Measurements from ENCODE around the gene OR8B12. TPM values are rescaled to one million over a fixed set of nuclear protein-coding genes. Genes with fewer than 3 reads are reported as not detected.
A peak's percentile ranks its signal among the peaks of the same experiment; 100 is the strongest.

OR8B12 gene
- not detected for total RNA-seq

- in situ Hi-C loops (cut with MboI; ENCODE audit: low pct_ligation_motif_present in 1 of 4, low pct_unique_long_range_greater_than_20kb in 1 of 4, low sequenced_read_pairs in 3 of 4) (no loop called here), intact Hi-C loops (cut with DNase I; ENCODE audit: low total_unique reads) (no loop called here)
- H3K4me3 ChIP-seq: no peak within 1 kb of the TSS
- DNase-seq: no peak
- H3K27ac ChIP-seq: no peak within 1 kb of the TSS
- WGBS, 2 donors (ENCODE audit: low coverage in 1 of 2): 81 to 100% methylated on average over 1 to 5 of the region's 5 CpGs
- no peaks in the 10 kb centered on the region for H3K9me3 ChIP-seq
- H3K36me3 ChIP-seq: no peaks in the 10 kb centered on the region
- no peaks in the 10 kb centered on the region for H3K4me1 ChIP-seq
- TF ChIP-seq EP300 (IDR thresholded peaks at IDR 0.05; ENCODE audit: low read depth): no peak
- TF ChIP-seq POLR2A (IDR thresholded peaks at IDR 0.05): no peak
- TF ChIP-seq, protein P1, sequence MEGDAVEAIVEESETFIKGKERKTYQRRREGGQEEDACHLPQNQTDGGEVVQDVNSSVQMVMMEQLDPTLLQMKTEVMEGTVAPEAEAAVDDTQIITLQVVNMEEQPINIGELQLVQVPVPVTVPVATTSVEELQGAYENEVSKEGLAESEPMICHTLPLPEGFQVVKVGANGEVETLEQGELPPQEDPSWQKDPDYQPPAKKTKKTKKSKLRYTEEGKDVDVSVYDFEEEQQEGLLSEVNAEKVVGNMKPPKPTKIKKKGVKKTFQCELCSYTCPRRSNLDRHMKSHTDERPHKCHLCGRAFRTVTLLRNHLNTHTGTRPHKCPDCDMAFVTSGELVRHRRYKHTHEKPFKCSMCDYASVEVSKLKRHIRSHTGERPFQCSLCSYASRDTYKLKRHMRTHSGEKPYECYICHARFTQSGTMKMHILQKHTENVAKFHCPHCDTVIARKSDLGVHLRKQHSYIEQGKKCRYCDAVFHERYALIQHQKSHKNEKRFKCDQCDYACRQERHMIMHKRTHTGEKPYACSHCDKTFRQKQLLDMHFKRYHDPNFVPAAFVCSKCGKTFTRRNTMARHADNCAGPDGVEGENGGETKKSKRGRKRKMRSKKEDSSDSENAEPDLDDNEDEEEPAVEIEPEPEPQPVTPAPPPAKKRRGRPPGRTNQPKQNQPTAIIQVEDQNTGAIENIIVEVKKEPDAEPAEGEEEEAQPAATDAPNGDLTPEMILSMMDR (IDR thresholded peaks at IDR 0.05): no peak
- no peak for TF ChIP-seq POLR2AphosphoS5 (IDR thresholded peaks at IDR 0.05)
- H3K27me3 ChIP-seq: no peaks in the 10 kb centered on the region
Measured at GRCh38 chr11:124543554-124543953, at the start of gene OR8B12. Gene OR8B12 (minus strand): TSS chr11:124543654. CDS start chr11:124543654, 0 bp downstream.

GRCh38 chr11:124592627-124593026 is 49.2 kb upstream of the OR8B12 start:
- no peaks in the 10 kb centered on the region for H3K9me3 ChIP-seq
- in situ Hi-C loops (cut with MboI; ENCODE audit: low pct_ligation_motif_present in 1 of 4, low pct_unique_long_range_greater_than_20kb in 1 of 4, low sequenced_read_pairs in 3 of 4) (loop anchor here in 3 of 4 donors (25.0 kb wide), 1 partner anchor 530 kb away; no protein-coding TSS in a partner anchor), intact Hi-C loops (cut with DNase I; ENCODE audit: low total_unique reads) (no loop called here)
- H3K27me3 ChIP-seq: peaks cover 43% of the 10 kb centered on the region
- 57 to 73% methylated on average over 3 to 6 of the region's 6 CpGs for WGBS, 2 donors (ENCODE audit: low coverage in 1 of 2)
- no peak for DNase-seq
- H3K4me3 ChIP-seq: no peak overlapping the region
- TF ChIP-seq POLR2A (IDR thresholded peaks at IDR 0.05) (no peak), POLR2AphosphoS5 (IDR thresholded peaks at IDR 0.05) (no peak), EP300 (IDR thresholded peaks at IDR 0.05; ENCODE audit: low read depth) (no peak)
- TF ChIP-seq, protein P1 (IDR thresholded peaks at IDR 0.05): no peak
- H3K36me3 ChIP-seq: no peaks in the 10 kb centered on the region
- no peak overlapping the region for H3K27ac ChIP-seq
- H3K4me1 ChIP-seq: no peaks in the 10 kb centered on the region

GRCh38 chr11:124591430-124591829 is 48.0 kb upstream of the OR8B12 start:
- H3K4me1 ChIP-seq: no peaks in the 10 kb centered on the region
- no peaks in the 10 kb centered on the region for H3K9me3 ChIP-seq
- 60 to 79% methylated on average over 1 to 2 of the region's 2 CpGs for WGBS, 2 donors (ENCODE audit: low coverage in 1 of 2)
- H3K27me3 ChIP-seq: peaks cover 50% of the 10 kb centered on the region
- intact Hi-C loops (cut with DNase I; ENCODE audit: low total_unique reads): no loop called here
- no peak for TF ChIP-seq POLR2A (IDR thresholded peaks at IDR 0.05)
- no peak for TF ChIP-seq POLR2AphosphoS5 (IDR thresholded peaks at IDR 0.05)
- no peak for TF ChIP-seq EP300 (IDR thresholded peaks at IDR 0.05; ENCODE audit: low read depth)
- TF ChIP-seq, protein P1 (IDR thresholded peaks at IDR 0.05): no peak
- DNase-seq: no peak
- H3K36me3 ChIP-seq: no peaks in the 10 kb centered on the region
- H3K4me3 ChIP-seq: no peak overlapping the region
- in situ Hi-C loops (cut with MboI; ENCODE audit: low pct_ligation_motif_present in 1 of 4, low pct_unique_long_range_greater_than_20kb in 1 of 4, low sequenced_read_pairs in 3 of 4): loop anchor here in 3 of 4 donors (25.0 kb wide), 1 partner anchor 529 kb away; no protein-coding TSS in a partner anchor
- H3K27ac ChIP-seq: no peak overlapping the region

GRCh38 chr11:124586238-124586860 is 42.9 kb upstream of the OR8B12 start:
- Histone ChIP-seq H3K27me3 (peaks cover 60% of the 10 kb centered on the region), H3K4me3 (no peak overlapping the region), H3K4me1 (peaks cover 0 to 12% (median 6%) of the 10 kb centered on the region in 4 donors), H3K36me3 (no peaks in the 10 kb centered on the region), H3K27ac (no peak overlapping the region), H3K9me3 (no peaks in the 10 kb centered on the region)
- intact Hi-C loops (cut with DNase I; ENCODE audit: low total_unique reads) (loop anchor here (10.0 kb wide), 1 partner anchor 512 kb away; no protein-coding TSS in a partner anchor), in situ Hi-C loops (cut with MboI; ENCODE audit: low pct_ligation_motif_present in 1 of 4, low pct_unique_long_range_greater_than_20kb in 1 of 4, low sequenced_read_pairs in 3 of 4) (loop anchor here in 3 of 4 donors (5.0 to 25.0 kb wide), 3 partner anchors 169 to 524 kb away; no protein-coding TSS in a partner anchor)
- peak; percentile 44 for DNase-seq
- WGBS, 2 donors (ENCODE audit: low coverage in 1 of 2): 36 to 53% methylated on average over 2 to 3 of the region's 3 CpGs
- no peak for TF ChIP-seq EP300 (IDR thresholded peaks at IDR 0.05; ENCODE audit: low read depth)
- TF ChIP-seq, protein P1 (IDR thresholded peaks at IDR 0.05): peak; percentile 42 to 58 (median 53)
- no peak for TF ChIP-seq POLR2AphosphoS5 (IDR thresholded peaks at IDR 0.05)
